Endothelial cell of coronary artery (primary cell): ENCODE data around the gene EPHA7. TPM values are rescaled to one million over a fixed set of nuclear protein-coding genes. Genes with fewer than 3 reads are reported as not detected.

Experiments used
- total RNA-seq: library from RNA; depleted of rRNA; stranded (reverse); fragments of >200 nt; gene quantifications from 2 replicates; pipeline ENCODE4 v1.2.3, GENCODE V29; 2014

Gene EPHA7
- 0.09 and 0.54 TPM in 2 replicates for total RNA-seq

GRCh38 chr6:93419304-93420162, at the start of gene EPHA7:
Gene EPHA7, minus strand, starts transcription at chr6:93419559. Its CDS starts 218 bp downstream, at chr6:93419341.

